Heart left ventricle (tissue), 16 donors: ENCODE data around the gene NDUFAF3. TPM values are rescaled to one million over a fixed set of nuclear protein-coding genes. Genes with fewer than 3 reads are reported as not detected.

Source experiments
- ATAC-seq, 4 donors: fragments of 200-7000 bp; cut with Tn5 transposase; one replicate each; pipeline ENCODE4 v1.9.1; 2020 to 2022; ENCODE audit warnings: moderate library complexity in 4 of 4, mild to moderate bottlenecking in 3 of 4, moderate number of reproducible peaks in 1 of 4
- DNase-seq, 5 donors: peaks; one replicate each; pipeline ENCODE4 v3.0.0-alpha.2; 2020
- H3K27ac ChIP-seq, 12 donors: fragments of 200-600 bp; sonication (generic) in 4 of 12; one replicate each; pipeline versions ENCODE4 v1.5.0 to v1.8.0; 2016 to 2022; ENCODE audit warnings: mild to moderate bottlenecking in 2 of 12
- H3K27me3 ChIP-seq, 9 donors: fragments of 200-600 bp; sonication (generic) in 2 of 9; one replicate each; pipeline versions ENCODE4 v1.5.1 to v1.8.0; 2016 to 2022; ENCODE audit warnings: mild to moderate bottlenecking in 3 of 9
- H3K36me3 ChIP-seq, 9 donors: fragments of 200-600 bp; sonication (generic) in 2 of 9; one replicate each; pipeline versions ENCODE4 v1.5.0 to v1.8.0; 2018 to 2022; ENCODE audit warnings: mild to moderate bottlenecking in 2 of 9
- H3K4me1 ChIP-seq, 12 donors: fragments of 200-600 bp; sonication (generic) in 4 of 12; one replicate each; pipeline versions ENCODE4 v1.5.0 to v1.8.0; 2016 to 2022; ENCODE audit warnings: mild to moderate bottlenecking in 3 of 12
- H3K4me3 ChIP-seq, 12 donors: fragments of 200-600 bp; sonication (generic) in 4 of 12; one replicate each; pipeline versions ENCODE4 v1.5.0 to v1.8.0; 2017 to 2022; ENCODE audit warnings: mild to moderate bottlenecking in 9 of 12, moderate library complexity in 4 of 12
- H3K9me3 ChIP-seq, 12 donors: fragments of 200-600 bp; sonication (generic) in 4 of 12; one replicate each; pipeline versions ENCODE4 v1.5.0 to v1.8.0; 2016 to 2022; ENCODE audit warnings: mild to moderate bottlenecking in 1 of 12
- CTCF ChIP-seq, 12 donors: fragments of 200-600 bp; sonication (generic) in 4 of 12; IDR thresholded peaks; one replicate each; pipeline versions ENCODE4 v1.5.0 to v1.8.0; 2018 to 2022; ENCODE audit warnings: antibody characterized with exemption in 12 of 12, mild to moderate bottlenecking in 5 of 12
- POLR2A ChIP-seq, 2 donors: fragments of 450-650 bp; IDR thresholded peaks; one replicate each; pipeline ENCODE4 v1.6.1; 2017; ENCODE audit warnings: antibody characterized with exemption in 2 of 2, mild to moderate bottlenecking in 2 of 2, moderate library complexity in 2 of 2
- WGBS, 4 donors: extraction: QIAGEN DNeasy Blood & Tissue Kit in 2 of 4; methylation state at CpG; one replicate each; pipeline versions ENCODE4 v1.1.5 to v1.1.7; 2013 to 2018; 5-methylcytosine and 5-hydroxymethylcytosine counted together
- intact Hi-C, 10 donors: fragments of 100-400 bp; cut with DNase I; formaldehyde crosslinking; loops; one replicate each; pipeline versions ENCODE4 v1.11.1 to v1.14.2; 2022
- polyA plus RNA-seq, 2 donors: library from polyadenylated mRNA; stranded (reverse); fragments of 200-250 nt; gene quantifications; one replicate each; pipeline ENCODE4 v1.2.3, GENCODE V29; 2013
- total RNA-seq, 9 donors: library from RNA; depleted of rRNA in 2 of 9; stranded (reverse); fragments of >200 nt in 2 of 9; fragmentation: NEBNext Ultra II Directional in 3 of 9; extraction: Animal tissue kit (Norgen Biotek cat#: 25700) in 3 of 9; gene quantifications; one replicate each; pipeline versions ENCODE4 v1.1.0 to v1.2.4, GENCODE V29; 2016 to 2023
- donor health status: ischemic (EF 13 %, LVEDD 7.1; RV severe dilation, severe dysfunction).
- donor health status: healthy with polysubstance abuse.
- donor health status: DM: no; HTN: yes; CAD: no.
- donor health status: DM: no; HTN: no; CAD: no.
- donor health status: ischemic (EF 25% LVEDD 6.9; RV normal size, moderate dysfunction).
- donor health status: ischemic (EF 25% LVEDD 5.7; RV mildly dilated, moderate dysfunction).
- donor health status: healthy.
- donor health status: DM: yes; HTN: yes; CAD: no.
- donor health status: ischemic (EF 35%, LVEDD 5.7; RV mildly dilated, moderate dysfunction).
- donor health status: nonischemic (EF 11% LVEDD 7.7; RV severe dilation, severe dysfunction).
- donor health status: DM: yes; HTN: yes; CAD: no.
- donor health status: PGD.
- donor health status: ischemic (EF 29% LVEDD 5.4; RV normal size, mild dysfunction).
- donor health status: nonischemic (EF 23%, LVEDD 6.1; RV moderate dilation, normal function).

Gene NDUFAF3
- total and polyA plus RNA-seq, 11 donors: 119 to 308 (median 160) TPM

GRCh38 chr3:49004352-49005302 lies 17.3 kb upstream of the NDUFAF3 start:
- H3K4me1 ChIP-seq: peaks cover 0 to 20% (median 16%) of the 10 kb centered on the region in 12 donors
- intact Hi-C loops: no loop called here
- no peaks in the 10 kb centered on the region for H3K27me3 ChIP-seq
- peak in 1 of 5 donors; percentile 31 for DNase-seq
- TF ChIP-seq CTCF (IDR thresholded peaks at IDR 0.05) (no peak), POLR2A (IDR thresholded peaks at IDR 0.05) (no peak)
- peaks cover 0 to 15% (median 0%) of the 10 kb centered on the region in 9 donors for H3K36me3 ChIP-seq
- 86 to 93% (median 87%) methylated on average over 12 to 16 of the region's 16 CpGs for WGBS, 4 donors
- H3K27ac ChIP-seq: no peak overlapping the region
- H3K4me3 ChIP-seq: no peak overlapping the region
- no peaks in the 10 kb centered on the region for H3K9me3 ChIP-seq
- no peak for ATAC-seq

- no peaks in the 10 kb centered on the region for H3K9me3 ChIP-seq
- TF ChIP-seq POLR2A (IDR thresholded peaks at IDR 0.05) (no peak), CTCF (IDR thresholded peaks at IDR 0.05) (no peak)
- H3K27me3 ChIP-seq: no peaks in the 10 kb centered on the region
- no peak overlapping the region for H3K4me3 ChIP-seq
- H3K36me3 ChIP-seq: peaks cover 0 to 16% (median 0%) of the 10 kb centered on the region in 9 donors
- ATAC-seq: no peak
- no peak for DNase-seq
- 94 to 100% (median 98%) methylated on average over 3 of the region's 3 CpGs for WGBS, 4 donors
- H3K27ac ChIP-seq: no peak overlapping the region
- intact Hi-C loops: no loop called here
- H3K4me1 ChIP-seq: peaks cover 0 to 20% (median 16%) of the 10 kb centered on the region in 12 donors
These were observed 16.6 kb upstream of the NDUFAF3 start for GRCh38 chr3:49005303-49005680.

- WGBS, 4 donors: 93 to 100% (median 95%) methylated on average over 4 to 5 of the region's 5 CpGs
- Histone ChIP-seq H3K36me3 (peaks cover 0 to 16% (median 0%) of the 10 kb centered on the region in 9 donors), H3K27me3 (no peaks in the 10 kb centered on the region), H3K9me3 (no peaks in the 10 kb centered on the region), H3K27ac (peak overlapping the region in 5 of 12 donors; percentile 91 to 99 (median 96)), H3K4me1 (peaks cover 0 to 20% (median 16%) of the 10 kb centered on the region in 12 donors), H3K4me3 (peak overlapping the region in 7 of 12 donors; percentile 62 to 91 (median 75))
- no peak for ATAC-seq
- intact Hi-C loops: no loop called here
- DNase-seq: peak in 1 of 5 donors; percentile 33
- TF ChIP-seq POLR2A (IDR thresholded peaks at IDR 0.05): no peak
- TF ChIP-seq CTCF (IDR thresholded peaks at IDR 0.05): no peak
These were observed 15.9 kb upstream of the NDUFAF3 start for GRCh38 chr3:49005998-49006397.

GRCh38 chr3:49006408-49007067 lies 15.4 kb upstream of the NDUFAF3 start:
- ATAC-seq: peak in 3 of 4 donors; percentile 1 to 13 (median 8)
- no peak for TF ChIP-seq POLR2A (IDR thresholded peaks at IDR 0.05)
- Histone ChIP-seq H3K9me3 (no peaks in the 10 kb centered on the region), H3K27me3 (no peaks in the 10 kb centered on the region), H3K4me3 (peak overlapping the region; percentile 62 to 94 (median 77)), H3K27ac (peak overlapping the region; percentile 70 to 99 (median 94)), H3K36me3 (peaks cover 0 to 13% (median 1%) of the 10 kb centered on the region in 9 donors), H3K4me1 (peaks cover 0 to 20% (median 16%) of the 10 kb centered on the region in 12 donors)
- DNase-seq: peak in 3 of 5 donors; percentile 39 to 58 (median 54)
- WGBS, 4 donors: 1 to 6% (median 4%) methylated on average over 17 to 32 of the region's 32 CpGs
- intact Hi-C loops: no loop called here
